HEK293 (cell line): ENCODE results near the gene TMEM135.

ENCODE experiments used
- CTCF ChIA-PET: fragments of 350-600 bp; formaldehyde crosslinking; extraction: SDS; loops from one replicate; lab custom pipeline; 2021; ENCODE audit warnings: antibody characterized with exemption; lab: Yijun Ruan, JAX
- POLR2A ChIA-PET: fragments of 300-600 bp; formaldehyde crosslinking; extraction: SDS; loops from one replicate; lab custom pipeline; 2020; ENCODE audit warnings: antibody characterized with exemption, inconsistent platforms; lab: Yijun Ruan, JAX
- H3K27ac ChIP-seq: fragments of 200-500 bp; sonication (Bioruptor generic); 2 replicates; pipeline ENCODE4 v1.5.1; 2014; ENCODE audit warnings: low read depth, low read length, control low read depth, inconsistent platforms; ENCODE audit errors: extremely low read depth
- H3K36me3 ChIP-seq, 2 experiments: fragments of 200-500 bp in 1 of 2; sonication (Bioruptor generic) in 1 of 2; 1 replicate in 1 of 2; 2 replicates in 1 of 2; pipeline ENCODE4 v1.5.1; 2014 to 2017; ENCODE audit warnings: inconsistent platforms in 2 of 2, low read length in 2 of 2; ENCODE audit not compliant: control insufficient read depth in 2 of 2, insufficient read depth in 1 of 2
- H3K4me1 ChIP-seq: fragments of 200-500 bp; sonication (Bioruptor generic); 2 replicates; pipeline ENCODE4 v1.5.1; 2014; ENCODE audit warnings: mild to moderate bottlenecking, low read length, inconsistent platforms; ENCODE audit not compliant: control insufficient read depth, insufficient read depth
- H3K4me3 ChIP-seq: 2 replicates; pipeline ENCODE4 v1.5.1; 2011; ENCODE audit warnings: low read depth, mild to moderate bottlenecking, control low read depth, low read length, moderate library complexity
- H3K9me3 ChIP-seq: fragments of 200-500 bp; sonication (Bioruptor generic); 2 replicates; pipeline ENCODE4 v1.5.1; 2014; ENCODE audit warnings: low read depth, low read length, inconsistent platforms; ENCODE audit not compliant: control insufficient read depth, insufficient read depth
- GLI2 ChIP-seq: fragments of 450-650 bp; formaldehyde crosslinking; IDR thresholded peaks from 2 replicates; pipeline ENCODE4; 2017; ENCODE audit warnings: missing biosample characterization, missing genetic modification characterization, low read depth, borderline replicate concordance
- HIC1 ChIP-seq: fragments of 450-650 bp; formaldehyde crosslinking; IDR thresholded peaks from 2 replicates; pipeline ENCODE4 v1.5.1; 2016; ENCODE audit warnings: missing biosample characterization, missing genetic modification characterization
- PRDM6 ChIP-seq: fragments of 450-650 bp; formaldehyde crosslinking; IDR thresholded peaks from 2 replicates; pipeline ENCODE4 v1.5.1; 2017; ENCODE audit warnings: missing biosample characterization, missing genetic modification characterization
- TRIM28 ChIP-seq: IDR thresholded peaks from 2 replicates; pipeline ENCODE4 v1.6.1; 2011; ENCODE audit warnings: low read length, control low read depth, borderline replicate concordance
- ZBTB20 ChIP-seq: fragments of 450-650 bp; formaldehyde crosslinking; IDR thresholded peaks from 2 replicates; pipeline ENCODE4 v1.5.1; 2016; ENCODE audit warnings: missing biosample characterization, missing genetic modification characterization
- ZNF132 ChIP-seq: fragments of 450-650 bp; formaldehyde crosslinking; IDR thresholded peaks from 2 replicates; pipeline ENCODE4 v1.5.1; 2017; ENCODE audit warnings: missing biosample characterization, missing genetic modification characterization, borderline replicate concordance
- ZNF2 ChIP-seq: fragments of 450-650 bp; formaldehyde crosslinking; IDR thresholded peaks from 2 replicates; pipeline ENCODE4 v1.5.1; 2016; ENCODE audit warnings: missing biosample characterization, missing genetic modification characterization
- ZNF302 ChIP-seq: fragments of 450-650 bp; formaldehyde crosslinking; IDR thresholded peaks from 2 replicates; pipeline ENCODE4 v1.5.1; 2016; ENCODE audit warnings: missing biosample characterization, missing genetic modification characterization, low read depth
- ZNF362 ChIP-seq: fragments of 450-650 bp; formaldehyde crosslinking; IDR thresholded peaks from 2 replicates; pipeline ENCODE4 v1.5.1; 2016; ENCODE audit warnings: missing biosample characterization, missing genetic modification characterization
- ZNF404 ChIP-seq: fragments of 450-650 bp; formaldehyde crosslinking; IDR thresholded peaks from 2 replicates; pipeline ENCODE4 v1.5.1; 2017; ENCODE audit warnings: missing biosample characterization, missing genetic modification characterization
- ZNF488 ChIP-seq: fragments of 450-650 bp; formaldehyde crosslinking; IDR thresholded peaks from 2 replicates; pipeline ENCODE4 v1.5.1; 2016; ENCODE audit warnings: missing biosample characterization, missing genetic modification characterization
- ZNF548 ChIP-seq: fragments of 450-650 bp; formaldehyde crosslinking; IDR thresholded peaks from 2 replicates; pipeline ENCODE4 v1.5.1; 2016; ENCODE audit warnings: missing biosample characterization, missing genetic modification characterization
- ZNF76 ChIP-seq: fragments of 450-650 bp; formaldehyde crosslinking; IDR thresholded peaks from 2 replicates; pipeline ENCODE4; 2016; ENCODE audit warnings: low read depth, missing biosample characterization, missing genetic modification characterization, borderline replicate concordance
- ZNF791 ChIP-seq: fragments of 450-650 bp; formaldehyde crosslinking; IDR thresholded peaks from 2 replicates; pipeline ENCODE4 v1.5.1; 2016; ENCODE audit warnings: missing biosample characterization, missing genetic modification characterization
- ZNF830 ChIP-seq: fragments of 450-650 bp; IDR thresholded peaks from 2 replicates; pipeline ENCODE4 v1.5.0; 2018; ENCODE audit warnings: missing biosample characterization, missing genetic modification characterization, low read depth, mild to moderate bottlenecking, moderate library complexity
- ZNF837 ChIP-seq: fragments of 450-650 bp; formaldehyde crosslinking; IDR thresholded peaks from 2 replicates; pipeline ENCODE4 v1.5.1; 2016; ENCODE audit warnings: missing biosample characterization, missing genetic modification characterization

The TMEM135 gene

GRCh38 chr11:87372065-87372464, 334.3 kb downstream of the TMEM135 start:
- Histone ChIP-seq H3K36me3 (no peaks in the 10 kb centered on the region), H3K9me3 (no peaks in the 10 kb centered on the region), H3K4me1 (no peaks in the 10 kb centered on the region; the same call in 1 of the 2 replicates), H3K4me3 (no peak overlapping the region), H3K27ac (no peak overlapping the region)
- POLR2A ChIA-PET, result no interaction called here
- no peak for TF ChIP-seq ZNF132
- no peak for TF ChIP-seq ZNF548 (tag by site-specific recombination)
- no peak for TF ChIP-seq ZNF76 (tag by site-specific recombination)
- TF ChIP-seq ZNF362 (tag by site-specific recombination), result no peak
- TF ChIP-seq ZNF302 (tag by site-specific recombination), result no peak
- TF ChIP-seq ZNF837 (tag by site-specific recombination), result no peak
- no peak for TF ChIP-seq PRDM6 (tag by site-specific recombination)
- TF ChIP-seq ZNF830 (tag by site-specific recombination), result no peak
- TF ChIP-seq ZNF488, result no peak
- no peak for TF ChIP-seq ZNF2 (tag by site-specific recombination)
- no peak for TF ChIP-seq TRIM28
- TF ChIP-seq HIC1 (tag by site-specific recombination), result no peak
- TF ChIP-seq ZBTB20 (tag by site-specific recombination), result no peak
- TF ChIP-seq GLI2 (tag by site-specific recombination), result no peak
- no peak for TF ChIP-seq ZNF404 (tag by site-specific recombination)
- no peak for TF ChIP-seq ZNF791
- CTCF ChIA-PET, result interaction anchor here (0.7 kb wide), 2 partner anchors 13 to 64 kb away, joined by 3 to 6 read pairs; no protein-coding TSS in a partner anchor
